Panc1 (cell line): ENCODE measurements around the gene SAMD4A. TPM values are rescaled to one million over a fixed set of nuclear protein-coding genes. Genes with fewer than 3 reads are reported as not detected.

ENCODE experiments used
- ATAC-seq: fragments of 200-7000 bp; cut with Tn5 transposase; 2 replicates; pipeline ENCODE4 v1.9.1; 2020; ENCODE audit warnings: mild to moderate bottlenecking, moderate library complexity
- BruUV-seq: library from RNA; stranded (reverse); fragments of 400-500 nt; replicated peaks from 2 replicates; lab custom pipeline; 2021; lab: Mats Ljungman, UMichigan
- CTCF ChIA-PET: fragments of 300-600 bp; sonication (Branson Sonifier 250); formaldehyde crosslinking; loops from one replicate; lab custom pipeline; 2022; ENCODE audit warnings: antibody characterized with exemption; lab: Charles Lee
- POLR2A ChIA-PET: fragments of 300-600 bp; sonication (Branson Sonifier 250); formaldehyde crosslinking; loops from one replicate; lab custom pipeline; 2022; ENCODE audit warnings: antibody characterized with exemption; lab: Charles Lee
- DNase-seq: peaks from one replicate; pipeline ENCODE4 v3.0.0-alpha.2; 2010; ENCODE audit warnings: low read depth, low spot score
- H3K27ac ChIP-seq: 2 replicates; pipeline ENCODE4 v1.5.1; 2011; ENCODE audit warnings: mild to moderate bottlenecking, low read length, inconsistent platforms
- H3K27me3 ChIP-seq: fragments of 200-500 bp; sonication (Bioruptor generic); 2 replicates; pipeline ENCODE4 v1.6.0; 2014; ENCODE audit warnings: low read length, inconsistent platforms; ENCODE audit not compliant: control insufficient read depth, insufficient read depth
- H3K36me3 ChIP-seq: fragments of 200-500 bp; sonication (Bioruptor generic); 2 replicates; pipeline ENCODE4 v1.5.1; 2014; ENCODE audit warnings: inconsistent platforms, mild to moderate bottlenecking, low read length, moderate library complexity; ENCODE audit not compliant: control insufficient read depth, insufficient read depth
- H3K4me1 ChIP-seq: 2 replicates; pipeline ENCODE4 v1.5.1; 2011; ENCODE audit warnings: inconsistent platforms, mild to moderate bottlenecking, low read length, moderate library complexity; ENCODE audit not compliant: control insufficient read depth, insufficient read depth
- H3K4me3 ChIP-seq, 2 experiments: 2 replicates each; pipeline ENCODE4 v1.5.1; 2011 to 2012; ENCODE audit warnings: low read depth in 2 of 2, low read length in 2 of 2, mild to moderate bottlenecking in 2 of 2, inconsistent platforms in 1 of 2, moderate library complexity in 1 of 2
- H3K9me3 ChIP-seq: fragments of 200-500 bp; sonication (Bioruptor generic); 2 replicates; pipeline ENCODE4 v1.5.1; 2014; ENCODE audit warnings: low read depth, mild to moderate bottlenecking, inconsistent platforms, low read length, moderate library complexity; ENCODE audit not compliant: control insufficient read depth, insufficient read depth
- CTCF ChIP-seq: fragments of 450-650 bp; IDR thresholded peaks from 2 replicates; pipeline ENCODE4 v1.5.1; 2017; ENCODE audit warnings: mild to moderate bottlenecking
- POLR2AphosphoS5 ChIP-seq: IDR thresholded peaks from 2 replicates; pipeline ENCODE4 v1.6.1; 2012; ENCODE audit warnings: mild to moderate bottlenecking, low read depth, low read length, moderate library complexity
- REST ChIP-seq, 2 experiments: IDR thresholded peaks; 2 replicates each; pipeline ENCODE4 v1.6.1; 2011 to 2012; ENCODE audit warnings: low read depth in 2 of 2, control low read depth in 1 of 2, low read length in 1 of 2, mild to moderate bottlenecking in 1 of 2, moderate library complexity in 1 of 2; ENCODE audit not compliant: insufficient read depth in 1 of 2
- SIN3A ChIP-seq: IDR thresholded peaks from 2 replicates; pipeline ENCODE4 v1.6.1; 2012; ENCODE audit warnings: low read depth, mild to moderate bottlenecking, low read length, moderate library complexity, borderline replicate concordance; ENCODE audit not compliant: insufficient read depth
- TCF7L2 ChIP-seq: IDR thresholded peaks from 2 replicates; pipeline ENCODE4 v1.6.1; 2011; ENCODE audit warnings: mild to moderate bottlenecking, low read depth, low read length, inconsistent platforms
- in situ Hi-C: cut with HindIII; loops from 2 replicates; pipeline ENCODE4 v1.10.0; 2016; ENCODE audit warnings: low sequenced_read_pairs, low pct_unique_long_range_greater_than_20kb
- intact Hi-C: fragments of 100-400 bp; cut with micrococcal nuclease; formaldehyde crosslinking; loops from one replicate; pipeline ENCODE4 v1.10.0; 2022; ENCODE audit not compliant: unreplicated experiment
- total RNA-seq: library from RNA; stranded (reverse); gene quantifications from one replicate; pipeline ENCODE4 v1.2.1, GENCODE V29; 2021; ENCODE audit not compliant: unreplicated experiment

SAMD4A gene
- total RNA-seq, 1 experiment from 2014 or later: 15.2 TPM

GRCh38 chr14:54781080-54781479, 214.2 kb downstream of the SAMD4A start:
- Histone ChIP-seq H3K27me3 (no peaks in the 10 kb centered on the region), H3K36me3 (no peaks in the 10 kb centered on the region), H3K4me1 (no peaks in the 10 kb centered on the region), H3K9me3 (no peaks in the 10 kb centered on the region), H3K27ac (no peak overlapping the region), H3K4me3 (no peak overlapping the region)
- ATAC-seq (no peak), DNase-seq (no peak)
- intact Hi-C loops: no loop called here
- TF ChIP-seq POLR2AphosphoS5 (no peak), REST (IDR thresholded peaks at IDR 0.05; ENCODE audit: insufficient read depth in 1 of 2, low read depth in 2 of 2, low read length in 1 of 2) (no peak), TCF7L2 (no peak), SIN3A (no peak), CTCF (no peak)
- no TSS peak for BruUV-seq
- ChIA-PET CTCF (no interaction called here), POLR2A (no interaction called here)
- in situ Hi-C loops: no loop called here

- POLR2A ChIA-PET: no interaction called here
- H3K27ac ChIP-seq: no peak overlapping the region
- no peak overlapping the region for H3K4me3 ChIP-seq
- H3K27me3 ChIP-seq: no peaks in the 10 kb centered on the region
- intact Hi-C loops (no loop called here), in situ Hi-C loops (no loop called here)
- no peak for TF ChIP-seq POLR2AphosphoS5
- no peak for TF ChIP-seq SIN3A
- no peak for TF ChIP-seq TCF7L2
- TF ChIP-seq REST (IDR thresholded peaks at IDR 0.05; ENCODE audit: insufficient read depth in 1 of 2, low read depth in 2 of 2, low read length in 1 of 2): no peak
- no peak for TF ChIP-seq CTCF
- no peaks in the 10 kb centered on the region for H3K9me3 ChIP-seq
- no peaks in the 10 kb centered on the region for H3K36me3 ChIP-seq
- no TSS peak for BruUV-seq
- H3K4me1 ChIP-seq: no peaks in the 10 kb centered on the region
- ATAC-seq (no peak), DNase-seq (no peak)
- CTCF ChIA-PET: no interaction called here
These were observed 215.2 kb downstream of the SAMD4A start for GRCh38 chr14:54781961-54782750.
